Naive B cell (primary cell): Measurements from ENCODE around the gene WDR64. TPM values are rescaled to one million over a fixed set of nuclear protein-coding genes. Genes with fewer than 3 reads are reported as not detected.

ENCODE experiments used
- ATAC-seq, 2 donors: fragments of 150-1000 bp; cut with Tn5 transposase; 2 replicates each; pipeline ENCODE4 v1.10.0; 2021; ENCODE audit warnings: low read depth in 2 of 2, mild to moderate bottlenecking in 2 of 2, moderate library complexity in 2 of 2
- DNase-seq: peaks from one replicate; pipeline ENCODE4 v3.0.0; 2022
- H3K27ac Mint-ChIP-seq, 6 donors: one replicate each; pipeline ENCODE4 v1.8.0; 2020 to 2022; ENCODE audit warnings: mild to moderate bottlenecking in 6 of 6, mixed read lengths in 6 of 6, moderate library complexity in 5 of 6, inconsistent platforms in 2 of 6
- H3K27me3 Mint-ChIP-seq, 3 donors: one replicate each; pipeline ENCODE4 v1.8.0; 2021 to 2022; ENCODE audit warnings: mixed read lengths in 3 of 3, mild to moderate bottlenecking in 1 of 3
- H3K36me3 Mint-ChIP-seq, 2 donors: one replicate each; pipeline ENCODE4 v1.8.0; 2020 to 2022; ENCODE audit warnings: mixed read lengths in 2 of 2, inconsistent platforms in 1 of 2, mild to moderate bottlenecking in 1 of 2
- H3K4me1 Mint-ChIP-seq, 3 donors: one replicate each; pipeline ENCODE4 v1.8.0; 2020 to 2022; ENCODE audit warnings: mixed read lengths in 3 of 3, inconsistent platforms in 1 of 3, mild to moderate bottlenecking in 1 of 3, moderate library complexity in 1 of 3
- H3K4me3 Mint-ChIP-seq, 8 donors: one replicate each; pipeline ENCODE4 v1.8.0; 2020 to 2022; ENCODE audit warnings: mild to moderate bottlenecking in 8 of 8, mixed read lengths in 8 of 8, moderate library complexity in 8 of 8, inconsistent platforms in 2 of 8
- H3K9me3 Mint-ChIP-seq, 7 donors: one replicate each; pipeline ENCODE4 v1.8.0; 2020 to 2022; ENCODE audit warnings: mixed read lengths in 7 of 7, mild to moderate bottlenecking in 5 of 7, inconsistent platforms in 2 of 7, moderate library complexity in 1 of 7
- polyA plus RNA-seq, 6 donors: library from polyadenylated mRNA; unstranded; fragments of 300-500 nt; fragmentation: Illumina TruSeq; gene quantifications; one replicate each; pipeline ENCODE4 v1.2.3, GENCODE V29; 2021; ENCODE audit warnings: low read depth in 6 of 6

WDR64 gene
- under 1 TPM in 2 of 6 donors, not detected in 4; 0.14 to 0.41 TPM for polyA plus RNA-seq

DNA sequence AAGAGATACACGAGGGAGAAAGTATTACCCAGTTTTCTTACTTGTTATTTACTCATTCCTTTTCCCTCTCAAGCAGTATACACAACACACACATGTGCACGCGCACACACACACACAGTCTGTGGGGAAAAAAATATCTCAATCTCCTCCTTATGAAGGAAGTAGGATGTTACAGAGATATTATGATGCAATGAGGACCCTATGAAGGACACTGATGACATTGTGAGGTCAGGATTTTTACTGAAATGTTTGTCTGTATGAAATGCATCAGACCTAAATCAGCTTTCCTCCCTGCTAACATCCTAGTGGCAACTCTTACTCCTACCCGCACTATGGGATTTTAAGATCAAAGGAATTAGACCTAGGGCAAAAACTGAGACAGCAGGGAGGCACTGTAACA is at the start of gene WDR64:
Gene WDR64 (plus strand): TSS at position 270 of the 400 bp plus-strand sequence. CDS start 204 bp downstream, outside the sequence.
- Mint-ChIP-seq H3K4me3 (no peak within 1 kb of the TSS), H3K4me1 (no peaks in the 10 kb centered on the region), H3K27me3 (peaks cover 15 to 33% (median 32%) of the 10 kb centered on the region in 3 donors), H3K9me3 (peaks cover 0 to 2% (median 0%) of the 10 kb centered on the region in 7 donors), H3K27ac (no peak within 1 kb of the TSS), H3K36me3 (peaks cover 0 to 19% of the 10 kb centered on the region in 2 donors)
- no peak for ATAC-seq
- DNase-seq, result no peak

DNA sequence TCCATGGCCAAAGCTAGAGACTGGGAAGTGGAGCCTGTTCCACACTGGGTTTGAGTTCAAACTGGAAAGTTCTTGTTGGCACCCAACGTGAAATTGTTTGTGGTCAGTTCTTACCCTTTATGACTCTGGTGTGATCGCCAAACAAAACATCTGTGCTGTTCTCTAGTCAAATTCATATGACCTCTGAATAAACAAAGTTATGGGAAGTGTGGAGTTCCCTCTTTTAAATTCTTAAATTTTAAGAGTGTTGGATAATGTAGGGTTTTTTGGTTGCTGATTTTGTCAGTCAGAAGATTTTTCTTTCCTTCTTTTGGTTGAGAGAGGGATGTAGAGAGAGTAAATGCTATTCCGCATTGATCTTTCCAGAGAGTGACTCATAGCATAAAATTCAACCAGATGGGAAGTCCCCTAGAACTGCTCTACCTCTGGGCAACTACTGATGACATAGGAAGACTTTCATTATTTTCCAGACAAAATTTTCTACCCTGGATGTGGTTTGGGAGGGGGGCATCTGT is 48.3 kb upstream of the WDR64 start:
- ATAC-seq (no peak), DNase-seq (no peak)
- Mint-ChIP-seq H3K27ac (peak overlapping the region in 2 of 6 donors; percentile 18 to 75), H3K27me3 (no peaks in the 10 kb centered on the region), H3K4me1 (peaks cover 51 to 56% (median 54%) of the 10 kb centered on the region in 3 donors), H3K36me3 (peaks cover 24 to 34% of the 10 kb centered on the region in 2 donors), H3K9me3 (peaks cover 0 to 2% (median 0%) of the 10 kb centered on the region in 7 donors), H3K4me3 (no peak overlapping the region)

DNA sequence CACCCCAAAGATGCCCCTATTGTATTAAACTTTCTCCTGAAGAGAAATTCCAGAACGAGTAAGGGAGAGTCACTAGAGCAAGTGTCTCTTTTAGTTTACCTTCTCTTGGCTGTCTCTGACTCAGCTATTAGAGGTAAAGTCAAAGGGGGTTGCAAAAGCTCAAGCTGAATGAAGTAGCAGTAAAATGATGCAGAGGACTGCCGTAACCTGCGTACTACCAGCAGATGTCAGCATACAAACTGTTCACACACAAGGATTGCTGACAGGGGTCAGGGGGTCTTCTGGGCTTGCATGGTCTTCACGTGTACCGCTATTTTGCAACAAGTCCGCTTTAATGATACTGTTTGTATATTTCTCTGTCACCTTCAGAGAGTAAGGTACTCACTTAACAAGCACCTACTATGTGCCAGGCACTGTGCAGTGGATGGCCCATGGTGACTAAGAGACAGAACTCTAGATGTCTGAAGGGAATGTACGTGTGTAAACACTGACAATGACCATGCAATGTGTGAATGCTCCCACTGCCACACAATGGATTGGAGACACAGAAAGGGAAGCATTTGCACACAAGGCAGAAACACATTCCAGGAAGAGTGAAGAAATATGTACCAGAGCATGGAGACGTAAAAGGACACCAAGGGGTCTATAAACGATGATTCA is 46.8 kb upstream of the WDR64 start:
- Mint-ChIP-seq H3K4me3 (no peak overlapping the region), H3K9me3 (peaks cover 0 to 2% (median 0%) of the 10 kb centered on the region in 7 donors), H3K27ac (peak overlapping the region in 3 of 6 donors; percentile 2 to 93 (median 26)), H3K27me3 (no peaks in the 10 kb centered on the region), H3K36me3 (peaks cover 24 to 34% of the 10 kb centered on the region in 2 donors), H3K4me1 (peaks cover 47 to 59% (median 54%) of the 10 kb centered on the region in 3 donors)
- ATAC-seq (no peak), DNase-seq (no peak)

DNA sequence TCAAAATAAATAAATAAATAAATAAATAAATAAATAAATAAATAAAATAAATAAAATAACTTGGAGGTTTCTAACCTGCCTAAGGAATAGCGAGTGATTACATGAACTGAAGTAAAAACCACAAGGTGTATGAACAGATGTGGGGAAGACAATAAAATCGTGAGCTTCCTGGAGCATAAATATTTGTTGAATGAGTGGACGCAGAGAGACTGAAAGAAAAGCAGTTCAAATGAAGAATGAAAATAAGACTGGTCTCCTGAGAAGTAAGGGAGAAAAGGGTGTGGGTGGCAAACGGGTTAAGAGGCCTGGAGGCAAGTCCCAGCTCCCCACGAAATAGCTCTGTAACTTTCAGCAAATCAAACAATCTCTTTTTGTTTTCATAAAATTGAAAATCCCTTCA is 45.5 kb upstream of the WDR64 start:
- Mint-ChIP-seq H3K4me1 (peaks cover 34 to 49% (median 41%) of the 10 kb centered on the region in 3 donors), H3K36me3 (peaks cover 18 to 23% of the 10 kb centered on the region in 2 donors), H3K27ac (peak overlapping the region in 2 of 6 donors; percentile 35 to 50), H3K27me3 (no peaks in the 10 kb centered on the region), H3K4me3 (no peak overlapping the region), H3K9me3 (peaks cover 0 to 2% (median 0%) of the 10 kb centered on the region in 7 donors)
- no peak for DNase-seq
- no peak for ATAC-seq

DNA sequence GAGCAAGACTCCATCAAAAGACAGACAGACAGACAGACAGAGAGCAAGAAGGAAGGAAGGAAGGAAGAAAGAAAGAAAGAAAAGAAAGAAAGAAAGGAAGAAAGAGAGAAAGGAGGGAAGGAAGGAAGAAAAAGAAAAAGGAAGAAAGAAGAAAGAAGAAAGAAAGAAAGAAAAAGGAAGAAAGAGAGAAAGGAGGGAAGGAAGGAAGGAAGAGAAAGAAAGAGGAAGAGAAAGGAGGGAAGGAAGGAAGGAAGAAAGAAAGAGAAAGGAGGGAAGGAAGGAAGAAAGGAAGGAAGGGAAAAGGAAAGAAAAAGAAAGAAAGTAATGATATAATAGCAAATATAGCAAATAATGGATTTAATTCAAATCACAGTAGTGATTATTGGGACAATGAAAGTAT is 44.6 kb upstream of the WDR64 start:
- Mint-ChIP-seq H3K4me1 (peaks cover 25 to 40% (median 32%) of the 10 kb centered on the region in 3 donors), H3K9me3 (no peaks in the 10 kb centered on the region), H3K36me3 (peaks cover 11 to 13% of the 10 kb centered on the region in 2 donors), H3K4me3 (no peak overlapping the region), H3K27ac (peak overlapping the region in 5 of 6 donors; percentile 53 to 93 (median 85)), H3K27me3 (no peaks in the 10 kb centered on the region)
- ATAC-seq, result no peak
- no peak for DNase-seq

DNA sequence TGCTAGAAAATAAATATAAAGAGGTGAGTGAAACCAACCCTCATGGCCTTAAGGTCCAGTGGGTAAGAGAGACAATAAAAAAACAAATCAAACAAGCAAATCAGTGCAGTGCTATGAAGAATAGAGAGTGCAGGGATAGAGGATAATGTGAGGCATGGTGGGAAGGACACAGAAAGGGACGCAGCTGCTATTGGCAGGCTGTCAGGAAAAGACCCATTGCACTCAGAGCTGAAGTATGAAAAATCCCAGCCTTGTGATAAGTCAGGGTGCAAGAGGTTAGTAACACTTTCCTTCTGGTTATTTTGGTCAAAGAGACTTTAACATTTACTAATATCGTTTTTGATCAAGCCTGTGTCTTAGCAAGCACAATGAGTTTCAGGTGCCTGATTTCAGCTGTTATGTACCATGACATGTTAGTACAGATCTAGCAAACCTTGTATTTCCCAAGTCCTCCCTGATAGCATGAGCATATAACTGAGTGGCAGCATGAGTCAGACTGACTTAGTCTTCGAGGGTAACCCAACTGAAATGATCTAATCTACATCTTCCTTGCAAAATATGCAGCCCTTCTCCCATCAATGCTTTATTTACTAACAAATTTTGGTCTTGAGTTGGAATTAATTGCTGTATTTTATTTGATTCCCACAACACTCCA is 43.6 kb upstream of the WDR64 start:
- no peak for ATAC-seq
- no peaks in the 10 kb centered on the region for H3K9me3 Mint-ChIP-seq

DNA sequence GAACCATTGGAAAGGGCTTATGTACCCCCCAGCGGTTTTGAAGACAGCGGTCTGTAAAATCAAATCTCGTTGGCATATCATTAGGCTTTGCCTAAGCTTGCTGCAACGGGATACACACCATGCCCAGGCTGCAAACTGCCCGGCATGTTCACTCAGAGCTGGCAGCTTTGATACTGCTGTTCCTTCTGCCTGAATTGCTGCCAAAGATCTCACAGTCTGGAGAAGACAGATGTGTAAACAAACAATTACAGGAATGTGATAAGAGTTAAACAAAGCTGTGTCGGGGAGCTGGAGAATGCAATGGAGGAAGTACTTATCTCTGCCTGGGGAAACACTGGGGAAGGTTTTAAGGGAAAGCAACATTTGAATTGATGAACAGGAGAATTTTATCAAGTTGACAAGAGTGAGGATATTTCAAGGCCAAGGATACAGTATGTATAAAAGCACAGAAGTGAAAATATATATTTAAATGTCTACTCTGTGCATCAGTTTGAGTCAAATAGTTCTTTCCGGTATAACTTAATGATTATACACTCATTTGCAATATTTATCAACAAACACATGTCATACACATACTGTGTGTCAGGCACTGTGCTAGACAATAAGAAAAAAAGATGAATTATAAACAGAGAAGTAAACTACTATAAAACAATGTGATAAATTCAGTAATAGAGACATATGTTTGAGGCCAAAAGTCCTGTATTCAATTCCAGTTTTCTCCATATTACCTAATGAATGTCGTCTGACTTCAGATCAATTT is 41.8 kb upstream of the WDR64 start:
- no peak for DNase-seq
- no peaks in the 10 kb centered on the region for H3K27me3 Mint-ChIP-seq
- no peaks in the 10 kb centered on the region for H3K36me3 Mint-ChIP-seq
- no peaks in the 10 kb centered on the region for H3K9me3 Mint-ChIP-seq
- H3K4me1 Mint-ChIP-seq, result peaks cover 23 to 40% (median 23%) of the 10 kb centered on the region in 3 donors
- no peak overlapping the region for H3K4me3 Mint-ChIP-seq
- ATAC-seq, result no peak
- no peak overlapping the region for H3K27ac Mint-ChIP-seq

More for the DNA sequence above, 43.6 kb upstream of the WDR64 start:
- no peak overlapping the region for H3K4me3 Mint-ChIP-seq
- H3K27ac Mint-ChIP-seq, result peak overlapping the region in 5 of 6 donors; percentile 1 to 75 (median 59)
- peaks cover 1 to 3% of the 10 kb centered on the region in 2 donors for H3K36me3 Mint-ChIP-seq
- DNase-seq, result no peak
- no peaks in the 10 kb centered on the region for H3K27me3 Mint-ChIP-seq
- H3K4me1 Mint-ChIP-seq, result peaks cover 21 to 35% (median 27%) of the 10 kb centered on the region in 3 donors

DNA sequence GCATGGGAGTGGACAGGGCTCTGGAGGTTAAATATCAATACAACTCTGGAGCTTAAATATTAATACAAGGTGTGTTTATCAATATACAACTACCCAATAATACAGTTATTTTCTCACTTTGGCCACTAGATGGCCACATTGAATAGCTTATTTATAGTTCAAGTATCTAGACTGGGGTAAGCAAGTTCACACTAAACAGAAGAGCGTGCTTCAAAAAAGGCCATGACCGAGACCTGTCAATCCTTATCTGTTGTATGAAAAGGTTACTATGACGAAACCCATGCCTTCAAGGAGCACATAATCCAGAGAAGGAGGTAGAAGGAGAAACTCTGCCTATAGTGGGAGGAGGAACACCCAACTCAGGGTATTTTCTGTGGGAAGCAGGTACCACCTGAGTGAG is 41.0 kb upstream of the WDR64 start:
- Mint-ChIP-seq H3K9me3 (no peaks in the 10 kb centered on the region), H3K36me3 (no peaks in the 10 kb centered on the region), H3K4me3 (no peak overlapping the region), H3K27ac (no peak overlapping the region), H3K4me1 (peaks cover 18 to 40% (median 23%) of the 10 kb centered on the region in 3 donors), H3K27me3 (no peaks in the 10 kb centered on the region)
- DNase-seq, result peak; percentile 58
- ATAC-seq, result peak; percentile 87 to 95

DNA sequence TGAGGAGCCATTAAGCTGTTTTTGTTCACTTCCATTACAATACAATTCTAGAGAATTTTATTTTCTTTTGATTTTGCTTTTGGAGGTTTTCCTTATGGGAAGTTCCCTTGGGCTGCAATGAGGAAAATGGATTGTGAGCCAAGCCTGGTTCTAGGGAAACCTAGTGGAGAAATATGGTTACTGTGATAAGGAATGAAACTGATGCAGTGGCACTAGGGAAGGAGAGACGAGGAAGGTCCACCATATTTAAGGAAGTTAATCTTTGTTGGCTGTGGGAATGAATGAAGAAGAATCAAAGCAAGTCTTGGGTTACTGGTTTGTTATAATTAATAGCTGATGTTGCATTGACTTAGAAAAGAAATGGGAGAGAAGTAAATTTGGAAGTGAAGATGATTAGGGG is 40.3 kb upstream of the WDR64 start:
- Mint-ChIP-seq H3K27ac (no peak overlapping the region), H3K4me3 (no peak overlapping the region), H3K9me3 (no peaks in the 10 kb centered on the region), H3K36me3 (no peaks in the 10 kb centered on the region), H3K4me1 (peaks cover 18 to 44% (median 23%) of the 10 kb centered on the region in 3 donors), H3K27me3 (no peaks in the 10 kb centered on the region)
- DNase-seq (no peak), ATAC-seq (no peak)

DNA sequence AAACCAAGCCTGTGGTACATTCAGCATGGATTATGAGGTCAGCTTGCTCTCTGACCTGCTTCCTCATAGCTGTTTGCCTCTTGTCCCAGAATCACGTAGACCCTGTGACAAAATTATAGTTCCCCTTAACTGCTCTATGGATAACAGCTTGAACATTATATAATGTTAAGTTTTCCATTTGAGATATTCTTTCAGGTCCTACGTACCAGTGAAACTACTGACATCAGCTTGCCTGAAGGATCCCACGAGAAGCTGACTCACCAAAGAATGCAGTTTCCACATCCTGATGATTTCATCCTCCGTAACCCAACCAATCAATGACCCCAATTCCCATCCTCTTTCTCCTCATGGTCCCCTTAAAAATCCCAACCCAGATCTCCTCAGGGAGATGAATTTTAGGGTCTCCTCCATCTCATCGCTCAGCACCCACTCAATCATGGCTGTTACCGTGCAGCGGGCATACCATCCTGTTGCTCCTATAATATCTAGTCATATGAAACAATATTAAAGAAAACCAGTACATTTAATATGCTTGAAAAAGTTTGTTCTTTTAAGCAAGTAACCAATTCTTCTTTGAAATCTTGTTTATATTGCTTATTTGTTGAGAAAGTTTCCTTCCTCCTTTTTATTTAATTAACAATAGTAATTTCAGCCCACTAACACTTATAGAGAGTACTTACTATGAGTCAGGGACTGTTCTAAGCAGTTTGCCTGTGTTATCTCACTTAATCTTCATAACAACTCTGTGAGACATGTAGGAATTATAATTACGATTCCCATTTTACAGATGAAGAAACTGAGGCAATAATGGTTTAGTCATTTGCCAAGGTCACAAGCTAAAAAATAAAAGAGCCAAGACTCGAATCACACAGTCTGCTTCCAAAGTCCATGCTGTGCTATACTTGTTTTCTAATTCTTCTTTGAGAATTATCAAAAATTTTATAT is 39.3 kb upstream of the WDR64 start:
- Mint-ChIP-seq H3K27me3 (no peaks in the 10 kb centered on the region), H3K4me1 (peaks cover 10 to 34% (median 23%) of the 10 kb centered on the region in 3 donors), H3K4me3 (no peak overlapping the region), H3K27ac (peak overlapping the region in 4 of 6 donors; percentile 11 to 73 (median 14)), H3K36me3 (no peaks in the 10 kb centered on the region), H3K9me3 (no peaks in the 10 kb centered on the region)
- DNase-seq, result no peak
- ATAC-seq, result no peak

DNA sequence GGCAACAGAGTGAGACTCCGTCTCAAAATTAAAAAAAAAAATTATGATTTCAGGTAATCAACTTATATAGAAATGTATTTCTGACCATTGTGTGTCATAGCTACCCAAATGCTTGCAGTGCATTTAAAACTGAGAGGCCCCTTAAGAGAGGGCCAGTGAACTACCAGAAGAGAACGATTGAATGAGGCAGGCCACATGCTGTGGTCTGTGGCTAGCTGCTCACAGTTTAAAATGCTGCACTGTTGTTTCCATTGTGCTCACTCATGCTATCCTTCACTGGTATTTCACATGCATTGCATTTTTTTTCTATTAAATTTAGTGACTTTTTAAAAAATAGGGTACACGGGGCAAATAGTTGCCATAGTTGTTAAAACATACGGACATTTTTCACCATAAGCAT is 37.9 kb upstream of the WDR64 start:
- no peaks in the 10 kb centered on the region for H3K27me3 Mint-ChIP-seq
- no peak overlapping the region for H3K4me3 Mint-ChIP-seq
- no peaks in the 10 kb centered on the region for H3K36me3 Mint-ChIP-seq
- peaks cover 13 to 25% (median 25%) of the 10 kb centered on the region in 3 donors for H3K4me1 Mint-ChIP-seq
- no peak for DNase-seq
- no peak overlapping the region for H3K27ac Mint-ChIP-seq
- no peak for ATAC-seq
- H3K9me3 Mint-ChIP-seq, result no peaks in the 10 kb centered on the region

DNA sequence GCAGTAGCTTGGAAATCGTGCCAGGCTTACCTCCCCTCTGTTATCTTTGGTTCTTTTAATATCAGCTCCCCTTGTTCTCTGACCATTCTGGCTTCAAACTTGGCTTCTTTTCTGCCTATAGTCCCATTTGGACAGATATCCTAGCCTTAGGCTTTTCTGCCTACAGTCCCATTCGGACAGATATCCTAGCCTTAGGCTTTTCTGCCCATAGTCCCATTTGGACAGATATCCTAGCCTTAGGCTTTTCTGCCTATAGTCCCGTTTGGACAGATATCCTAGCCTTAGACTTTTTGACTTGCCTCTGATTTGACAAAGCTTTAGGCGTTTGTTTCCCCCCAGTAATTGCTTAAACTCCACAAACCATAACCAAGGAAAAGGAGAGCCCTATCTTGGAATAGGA is 37.5 kb upstream of the WDR64 start:
- no peak for DNase-seq
- H3K4me3 Mint-ChIP-seq, result no peak overlapping the region
- H3K4me1 Mint-ChIP-seq, result peaks cover 13 to 25% (median 24%) of the 10 kb centered on the region in 3 donors
- H3K27ac Mint-ChIP-seq, result peak overlapping the region in 1 of 6 donors; percentile 49
- no peaks in the 10 kb centered on the region for H3K9me3 Mint-ChIP-seq
- H3K27me3 Mint-ChIP-seq, result no peaks in the 10 kb centered on the region
- H3K36me3 Mint-ChIP-seq, result no peaks in the 10 kb centered on the region
- no peak for ATAC-seq
